Endothelial cell of umbilical vein (primary cell): Measurements from ENCODE around the gene DIP2A. TPM values are rescaled to one million over a fixed set of nuclear protein-coding genes. Genes with fewer than 3 reads are reported as not detected.

Experiments
- BruUV-seq: library from RNA; stranded (reverse); fragments of 400-500 nt; replicated peaks from 2 replicates; lab custom pipeline; 2021; lab: Mats Ljungman, UMichigan
- CTCF ChIA-PET: fragments of 300-600, 350-600 bp; sonication (Branson Sonifier 250); formaldehyde crosslinking; loops from one replicate; lab custom pipeline; 2021; ENCODE audit warnings: antibody characterized with exemption, inconsistent platforms; lab: Charles Lee
- POLR2A ChIA-PET: fragments of 300-600, 350-600 bp; sonication (Branson Sonifier 250); formaldehyde crosslinking; loops from one replicate; lab custom pipeline; 2021; ENCODE audit warnings: antibody characterized with exemption, inconsistent platforms; lab: Charles Lee
- DNase-seq: peaks from one replicate; pipeline ENCODE4 v3.0.0-alpha.2; 2011; ENCODE audit warnings: low read depth, low spot score
- FAIRE-seq: peaks from 2 replicates; lab custom pipeline; 2011; peaks lifted over from hg19 to GRCh38; lab: Jason Lieb, UNC
- H2AFZ ChIP-seq: 2 replicates; pipeline ENCODE4 v1.6.0; 2012; ENCODE audit warnings: low read depth, low read length, control low read depth, inconsistent platforms
- H3K27ac ChIP-seq: 2 replicates; pipeline ENCODE4 v1.5.1; 2011; ENCODE audit warnings: low read depth, mild to moderate bottlenecking, control low read depth, low read length, moderate library complexity; ENCODE audit not compliant: insufficient read depth
- H3K27me3 ChIP-seq, 2 experiments: 2 replicates each; pipeline versions ENCODE4 v1.6.0 to v1.6.1; 2011; ENCODE audit warnings: low read length in 2 of 2, mixed read lengths in 1 of 2; ENCODE audit not compliant: control insufficient read depth in 2 of 2, insufficient read depth in 2 of 2
- H3K36me3 ChIP-seq, 2 experiments: 2 replicates in 1 of 2; 3 replicates in 1 of 2; pipeline ENCODE4 v1.5.1; 2011; ENCODE audit warnings: low read length in 2 of 2, mild to moderate bottlenecking in 1 of 2, moderate library complexity in 1 of 2; ENCODE audit not compliant: control insufficient read depth in 2 of 2, insufficient read depth in 2 of 2; ENCODE audit errors: extremely low read depth in 1 of 2
- H3K4me1 ChIP-seq: 3 replicates; pipeline ENCODE4 v1.5.1; 2011; ENCODE audit warnings: mild to moderate bottlenecking, low read length; ENCODE audit not compliant: control insufficient read depth, insufficient read depth; ENCODE audit errors: extremely low read depth
- H3K4me2 ChIP-seq: 2 replicates; pipeline ENCODE4 v1.6.1; 2011; ENCODE audit warnings: low read length, control low read depth, mixed read lengths; ENCODE audit not compliant: insufficient read depth
- H3K4me3 ChIP-seq, 3 experiments: fragments of 200-600 bp in 1 of 3; sonication (generic), shearing (Covaris generic) in 1 of 3; replicated peaks in 1 of 3; 2 replicates each; pipeline ENCODE4 v1.5.1; 2011 to 2016; ENCODE audit warnings: control low read depth in 3 of 3, low read length in 3 of 3, mild to moderate bottlenecking in 2 of 3, inconsistent platforms in 1 of 3, low read depth in 1 of 3, moderate library complexity in 1 of 3; ENCODE audit not compliant: insufficient read depth in 1 of 3
- H3K79me2 ChIP-seq: 2 replicates; pipeline ENCODE4 v1.6.0; 2012; ENCODE audit warnings: low read length, inconsistent platforms; ENCODE audit not compliant: control insufficient read depth, insufficient read depth
- H3K9ac ChIP-seq: replicated peaks from 2 replicates; pipeline ENCODE3; 2011; ENCODE audit warnings: low read length, control low read depth; ENCODE audit not compliant: insufficient read depth; ENCODE audit errors: extremely low read depth
- H3K9me1 ChIP-seq: replicated peaks from 3 replicates; pipeline ENCODE4 v1.6.0; 2011; ENCODE audit warnings: mild to moderate bottlenecking, low read length; ENCODE audit not compliant: control insufficient read depth, insufficient read depth; ENCODE audit errors: extremely low read depth
- H3K9me3 ChIP-seq: replicated peaks from 2 replicates; pipeline ENCODE4 v1.5.1; 2012; ENCODE audit warnings: low read length, inconsistent platforms; ENCODE audit not compliant: control insufficient read depth, insufficient read depth
- H4K20me1 ChIP-seq: replicated peaks from 2 replicates; pipeline ENCODE3; 2011; ENCODE audit warnings: mild to moderate bottlenecking, low read length; ENCODE audit not compliant: control insufficient read depth, insufficient read depth; ENCODE audit errors: extremely low read depth
- CTCF ChIP-seq, 2 donors: IDR thresholded peaks; 1 replicate in 1 of 2; 2 replicates in 1 of 2; pipeline ENCODE4 v1.5.1; 2011; ENCODE audit warnings: low read length in 2 of 2, mild to moderate bottlenecking in 2 of 2, moderate library complexity in 2 of 2, control low read depth in 1 of 2, inconsistent platforms in 1 of 2, low read depth in 1 of 2; ENCODE audit not compliant: insufficient read depth in 1 of 2; ENCODE audit errors: extremely low read depth in 1 of 2
- EZH2 ChIP-seq: IDR thresholded peaks from 2 replicates; pipeline ENCODE4 v1.6.1; 2012; ENCODE audit warnings: borderline replicate concordance, low read depth, mild to moderate bottlenecking, moderate library complexity, low read length, inconsistent platforms; ENCODE audit not compliant: severe bottlenecking
- FOS ChIP-seq: IDR thresholded peaks from 2 replicates; pipeline ENCODE4 v1.6.1; 2011; ENCODE audit warnings: mild to moderate bottlenecking, low read length, moderate library complexity, borderline replicate concordance; ENCODE audit not compliant: insufficient read depth
- GATA2 ChIP-seq: IDR thresholded peaks from 2 replicates; pipeline ENCODE4 v1.7.0; 2011; ENCODE audit warnings: low read depth, mild to moderate bottlenecking, moderate library complexity, mixed read lengths, low read length; ENCODE audit not compliant: insufficient read length, insufficient read depth
- JUN ChIP-seq: IDR thresholded peaks from 2 replicates; pipeline ENCODE4 v1.6.1; 2011; ENCODE audit warnings: borderline replicate concordance, low read depth; ENCODE audit not compliant: insufficient read length, insufficient read depth
- MAX ChIP-seq: IDR thresholded peaks from 2 replicates; pipeline ENCODE4 v1.6.1; 2011; ENCODE audit not compliant: insufficient read depth, insufficient read length
- MYC ChIP-seq: IDR thresholded peaks from one replicate; pipeline ENCODE4 v1.6.1; 2011; ENCODE audit warnings: mild to moderate bottlenecking, low read depth, low read length
- POLR2A ChIP-seq: IDR thresholded peaks from 2 replicates; pipeline ENCODE4 v1.6.1; 2012; ENCODE audit warnings: low read depth, mild to moderate bottlenecking, control low read depth, low read length
- POLR2AphosphoS5 ChIP-seq: IDR thresholded peaks from 2 replicates; pipeline ENCODE4 v1.6.1; 2012; ENCODE audit warnings: low read depth, mild to moderate bottlenecking, control low read depth, low read length, moderate library complexity; ENCODE audit not compliant: insufficient read depth
- dilution Hi-C: fragments of 300-500 bp; cut with MboI; formaldehyde crosslinking; loops from one replicate; pipeline ENCODE4 v1.15.0; 2019; ENCODE audit warnings: low sequenced_read_pairs; ENCODE audit not compliant: extremely low pct_ligation_motif_present
- intact Hi-C: fragments of 100-400 bp; cut with micrococcal nuclease; formaldehyde crosslinking; loops from one replicate; pipeline ENCODE4 v1.10.0; 2022
- polyA plus RNA-seq, 4 experiments: library from polyadenylated mRNA; depleted of rRNA in 3 of 4; stranded (reverse) in 3 of 4; unstranded in 1 of 4; fragments of >200 nt; gene quantifications; 2 replicates each; pipeline versions ENCODE4 v1.2.1 to v1.2.3, GENCODE V29; 2011 to 2012; ENCODE audit warnings: missing spikeins in 1 of 4
- total RNA-seq: library from RNA; stranded (reverse); gene quantifications from 2 replicates; pipeline ENCODE4 v1.2.3, GENCODE V29; 2021

Gene DIP2A
- total and polyA plus RNA-seq, 2 donors (not counting 3 experiments of a cell fraction or from before 2014, with no cell fraction given) = 34.5 to 62.1 TPM

GRCh38 chr21:46606427-46606813 lies 147.7 kb downstream of the DIP2A start:
- no peaks in the 10 kb centered on the region for H3K36me3 ChIP-seq
- H3K4me1 ChIP-seq = no peaks in the 10 kb centered on the region
- ChIA-PET CTCF (no interaction called here), POLR2A (no interaction called here)
- no peak overlapping the region for H3K27ac ChIP-seq
- dilution Hi-C loops = no loop called here
- no TSS peak for BruUV-seq
- peaks cover 14 to 20% of the 10 kb centered on the region in 2 experiments for H3K27me3 ChIP-seq
- no peak for TF ChIP-seq JUN
- no peak for TF ChIP-seq EZH2
- no peak for TF ChIP-seq CTCF (IDR thresholded peaks at IDR 0.05; ENCODE audit: extremely low read depth in 1 of 2, insufficient read depth in 1 of 2, low read depth in 1 of 2, low read length in 2 of 2)
- no peak for TF ChIP-seq FOS
- no peak for TF ChIP-seq POLR2A
- no peak for TF ChIP-seq GATA2
- TF ChIP-seq MAX = no peak
- TF ChIP-seq POLR2AphosphoS5 = no peak
- TF ChIP-seq MYC = no peak
- H3K9ac ChIP-seq = no peak overlapping the region
- no peaks in the 10 kb centered on the region for H3K9me3 ChIP-seq
- H3K79me2 ChIP-seq = no peaks in the 10 kb centered on the region
- no peak overlapping the region for H3K4me3 ChIP-seq
- DNase-seq (no peak), FAIRE-seq (no peak)
- no peak overlapping the region for H2AFZ ChIP-seq
- intact Hi-C loops = no loop called here
- H3K4me2 ChIP-seq = no peak overlapping the region
- H4K20me1 ChIP-seq = no peaks in the 10 kb centered on the region
- no peaks in the 10 kb centered on the region for H3K9me1 ChIP-seq
